ENCODE results near the gene CCR6.

GRCh38 chr6:167140589-167141474, 17.9 kb downstream of the CCR6 start:
- TF ChIP-seq POLR2A (IDR thresholded peaks at IDR 0.05) (no peak), CTCF (IDR thresholded peaks at IDR 0.05) (no peak)
